Activated T-cell treated with anti-CD3 and anti-CD28 coated beads for 4 hours (primary cell): ENCODE data around the gene HNRNPUL2.
"Not testable (repeated sequence)": the region's sequence is repeated elsewhere in the genome, so short reads cannot be mapped to it uniquely, and the experiment has no call there.

Experiments
- DNase-seq: peaks from one replicate; pipeline ENCODE4 v3.0.0-alpha.2; 2020

The HNRNPUL2 gene

DNA sequence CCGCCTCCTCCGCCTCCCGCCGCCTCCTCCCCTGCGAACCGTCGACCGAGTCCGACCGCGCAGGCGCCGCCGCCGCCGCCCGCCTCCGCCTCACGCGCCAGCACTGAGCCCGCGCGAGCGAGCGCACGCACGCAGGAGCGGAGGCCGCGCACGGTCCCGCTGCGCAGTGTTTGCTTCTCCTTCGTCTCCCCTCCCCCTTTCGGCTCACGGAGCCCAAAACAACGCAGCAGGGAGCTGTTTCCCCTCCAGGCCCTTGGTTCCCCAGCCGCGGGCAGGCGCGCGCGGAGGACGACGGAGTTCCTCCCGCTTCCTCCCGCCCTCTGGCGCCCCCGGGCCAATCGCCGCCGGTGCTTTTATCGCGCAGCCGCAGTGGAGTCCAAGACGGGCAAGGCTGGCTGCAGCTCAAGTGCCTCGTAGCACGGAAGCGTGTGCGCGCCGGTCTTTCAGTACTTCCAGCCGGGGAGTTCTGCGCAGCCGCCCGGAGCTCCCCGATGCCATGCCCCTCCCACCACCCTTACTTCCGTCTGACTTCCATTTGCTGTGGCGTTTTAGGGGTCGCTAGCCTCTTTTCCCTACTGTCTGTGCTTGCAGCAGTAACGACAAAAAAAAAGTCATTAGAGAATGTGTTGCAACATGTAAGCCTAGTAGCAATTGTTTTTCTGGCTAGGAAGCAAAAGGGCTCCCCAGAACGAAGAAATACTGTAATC is at the start of gene HNRNPUL2:
TSS of gene HNRNPUL2 (minus strand) at position 293 of the 707 bp plus-strand sequence. CDS start 301 bp downstream, outside the sequence.
- peak; percentile 95 for DNase-seq

DNA sequence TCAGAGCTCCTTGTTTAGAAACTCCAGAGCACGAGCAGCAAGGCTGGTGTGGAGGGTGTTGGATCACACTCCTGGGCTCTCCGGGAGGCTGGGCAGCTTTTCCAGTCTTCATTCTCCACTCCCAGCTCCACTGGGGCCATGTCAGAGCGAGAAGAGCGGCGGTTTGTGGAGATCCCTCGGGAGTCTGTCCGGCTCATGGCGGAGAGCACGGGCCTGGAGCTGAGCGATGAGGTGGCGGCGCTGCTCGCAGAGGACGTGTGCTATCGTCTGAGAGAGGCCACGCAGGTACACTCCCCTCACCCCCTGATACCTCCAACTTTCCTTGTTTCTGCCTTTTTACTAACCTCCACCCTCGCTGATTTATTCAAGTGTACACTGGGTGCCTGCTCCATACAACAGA is 48.4 kb upstream of the HNRNPUL2 start:
- DNase-seq = no peak

DNA sequence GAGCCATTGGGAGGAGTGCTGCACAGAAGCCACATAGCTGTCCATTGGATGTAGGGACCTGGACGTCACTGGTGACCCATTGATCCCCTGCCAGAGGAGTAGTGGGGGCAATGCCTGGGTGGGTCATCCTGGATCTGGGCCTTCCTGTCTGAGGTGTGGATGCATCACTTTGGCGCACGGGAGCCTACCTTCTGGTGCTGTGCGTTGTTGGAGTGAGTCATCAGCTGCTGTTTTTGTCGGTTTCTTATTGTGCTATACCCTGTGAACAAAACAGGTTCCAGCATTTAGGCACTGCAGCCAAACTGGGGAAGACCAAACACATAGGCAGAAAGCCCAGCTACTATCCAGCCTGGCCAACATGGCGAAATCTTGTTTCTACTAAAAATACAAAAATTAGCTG is 47.1 kb upstream of the HNRNPUL2 start:
- DNase-seq = no peak

DNA sequence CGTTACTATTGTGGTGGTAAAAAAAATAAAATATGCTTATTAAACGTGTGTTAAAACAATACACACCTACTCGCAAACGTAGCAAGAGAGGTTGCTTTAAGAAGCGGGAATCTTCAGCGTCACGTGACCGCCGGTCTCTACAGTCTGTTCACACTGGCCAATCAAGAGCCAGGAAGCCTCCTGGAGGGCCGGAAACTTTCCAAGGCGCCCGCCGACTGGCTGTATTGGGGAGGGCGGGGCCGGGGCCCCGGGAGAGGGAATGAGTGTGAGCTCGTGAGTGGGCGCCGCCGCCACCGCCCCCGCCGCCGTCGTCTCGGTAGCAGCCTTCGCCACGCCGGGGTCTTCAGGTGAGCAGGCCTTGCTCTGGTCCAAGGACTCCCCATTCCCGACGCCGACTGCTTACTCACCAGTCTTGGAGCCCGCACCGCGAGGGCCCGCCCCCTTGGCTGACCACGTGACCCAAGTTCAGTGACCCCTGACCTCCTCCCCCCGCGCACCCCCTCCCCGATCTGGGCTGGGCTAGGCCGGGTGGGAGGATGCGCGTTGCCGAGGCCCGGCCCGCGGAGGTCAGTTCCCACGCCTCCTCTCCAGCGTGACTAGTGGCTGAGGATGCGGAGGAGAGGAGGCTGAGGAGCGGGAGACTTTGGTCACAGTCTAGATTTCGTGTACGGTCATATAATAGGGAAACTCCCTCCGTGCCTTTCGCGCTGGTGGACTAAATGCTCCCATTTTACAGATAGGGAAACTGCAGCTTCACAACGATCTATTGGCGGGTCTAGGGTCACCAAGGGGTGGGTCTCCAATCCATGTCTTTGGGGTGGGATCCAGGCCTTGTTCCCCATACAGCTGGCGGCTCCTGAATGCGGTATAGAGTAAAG is 44.1 kb upstream of the HNRNPUL2 start, which contains the start of gene TAF6L:
TSS of gene TAF6L (plus strand) at position 253 of the 878 bp plus-strand sequence. CDS start 4,388 bp downstream, outside the sequence.
- peak; percentile 88 for DNase-seq

DNA sequence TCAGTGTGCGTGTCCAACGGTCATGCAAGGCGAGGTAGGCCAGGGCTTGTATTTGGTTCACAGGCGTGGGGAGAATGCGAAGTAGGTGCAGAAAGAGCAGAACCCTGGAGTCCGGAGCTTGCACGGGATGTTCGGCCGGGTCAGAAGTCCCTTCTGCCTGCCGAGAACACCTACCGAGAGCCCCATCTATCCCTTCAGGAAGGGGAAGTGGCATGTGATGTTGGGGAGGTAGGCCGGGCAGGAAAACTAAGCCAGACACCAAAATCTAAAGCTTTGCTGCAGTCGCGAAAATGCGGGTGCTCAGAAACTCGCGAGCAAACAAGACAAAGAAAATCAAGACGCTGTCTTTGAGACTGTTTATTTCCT is 43.5 kb upstream of the HNRNPUL2 start:
- no peak for DNase-seq

DNA sequence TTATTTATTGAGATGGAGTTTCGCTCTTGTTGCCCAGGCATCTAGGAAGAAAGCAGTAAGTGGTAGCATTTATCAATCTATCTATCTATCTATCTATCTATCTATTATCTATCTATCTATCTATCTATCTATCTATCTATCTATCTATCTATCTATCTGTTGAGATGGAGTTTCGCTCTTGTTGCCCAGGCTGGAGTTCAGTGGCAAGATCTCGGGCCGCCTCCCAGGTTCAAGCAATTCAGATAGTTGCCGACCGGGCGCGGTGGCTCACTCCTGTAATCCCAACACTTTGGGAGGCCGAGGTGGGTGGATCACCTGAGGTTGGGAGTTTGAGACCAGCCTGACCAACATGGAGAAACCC is 33.6 kb upstream of the HNRNPUL2 start:
- not testable (repeated sequence) for DNase-seq

DNA sequence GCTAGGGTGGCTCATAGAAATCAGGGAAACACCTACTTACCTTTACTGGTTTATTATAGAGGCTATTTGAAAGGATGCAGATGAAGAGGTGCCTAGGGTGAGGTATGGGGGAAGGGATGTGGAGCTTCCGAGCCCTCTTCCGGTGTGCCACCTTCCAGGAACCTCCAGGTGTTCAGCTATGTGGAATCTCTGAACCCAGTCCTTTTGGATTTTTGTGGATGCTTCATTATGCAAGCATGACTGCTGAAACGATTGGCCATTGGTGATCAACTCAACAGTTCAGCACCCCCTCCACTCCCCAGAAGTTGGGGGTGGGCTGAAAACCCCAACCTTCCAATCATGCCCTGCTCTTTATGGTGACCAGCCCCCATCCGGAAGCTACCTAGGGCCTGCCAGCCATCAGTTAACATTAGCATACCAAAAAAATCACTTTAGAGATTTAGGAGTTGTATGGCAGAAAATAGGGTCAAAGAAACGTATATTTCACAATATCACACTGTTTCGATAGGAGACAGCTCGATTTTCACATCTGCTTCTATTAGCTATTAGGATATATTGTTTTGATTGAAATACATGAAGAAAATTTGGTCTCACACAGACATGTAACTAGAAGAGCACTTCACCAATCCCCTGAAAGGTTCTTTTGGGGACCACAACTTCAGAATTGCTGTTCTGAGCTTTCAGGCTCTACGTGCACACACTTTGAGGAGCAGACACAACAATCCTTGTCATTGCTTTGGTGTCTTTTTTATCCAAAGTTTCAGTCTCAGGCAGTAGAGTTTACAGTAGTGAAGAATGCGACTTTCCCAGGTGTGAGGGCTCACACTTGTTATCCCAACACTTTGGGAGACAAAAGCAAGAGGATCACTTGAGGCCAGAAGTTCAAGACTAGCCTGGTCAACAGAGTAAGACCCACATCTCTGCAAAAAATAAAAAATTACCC is 30.9 kb upstream of the HNRNPUL2 start:
- no peak for DNase-seq

DNA sequence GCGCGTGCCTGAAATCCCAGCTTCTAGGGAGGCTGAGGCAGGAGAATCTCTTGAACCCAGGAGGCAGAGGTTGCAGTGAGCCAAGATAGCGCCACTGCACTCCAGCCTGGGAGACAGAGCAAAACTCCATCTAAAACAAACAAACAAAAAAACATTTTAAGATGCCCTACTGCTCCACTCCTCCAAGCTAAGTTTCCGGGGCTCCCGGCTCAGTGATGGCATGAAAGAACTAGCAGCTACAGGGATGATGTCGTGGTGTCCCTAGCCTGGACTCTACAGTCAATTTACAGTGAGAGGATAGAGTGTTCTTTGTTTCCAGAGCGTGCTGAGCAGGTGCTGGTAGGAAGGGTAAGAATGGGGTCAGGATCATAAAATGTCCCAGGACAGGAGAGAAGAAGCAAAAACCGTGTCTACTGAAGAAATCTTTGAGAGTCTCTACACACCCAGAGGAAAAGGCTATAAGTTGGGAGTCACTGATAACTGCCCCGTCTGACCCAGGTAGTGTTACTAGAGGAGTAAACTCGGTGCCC is 27.9 kb upstream of the HNRNPUL2 start:
- no peak for DNase-seq

DNA sequence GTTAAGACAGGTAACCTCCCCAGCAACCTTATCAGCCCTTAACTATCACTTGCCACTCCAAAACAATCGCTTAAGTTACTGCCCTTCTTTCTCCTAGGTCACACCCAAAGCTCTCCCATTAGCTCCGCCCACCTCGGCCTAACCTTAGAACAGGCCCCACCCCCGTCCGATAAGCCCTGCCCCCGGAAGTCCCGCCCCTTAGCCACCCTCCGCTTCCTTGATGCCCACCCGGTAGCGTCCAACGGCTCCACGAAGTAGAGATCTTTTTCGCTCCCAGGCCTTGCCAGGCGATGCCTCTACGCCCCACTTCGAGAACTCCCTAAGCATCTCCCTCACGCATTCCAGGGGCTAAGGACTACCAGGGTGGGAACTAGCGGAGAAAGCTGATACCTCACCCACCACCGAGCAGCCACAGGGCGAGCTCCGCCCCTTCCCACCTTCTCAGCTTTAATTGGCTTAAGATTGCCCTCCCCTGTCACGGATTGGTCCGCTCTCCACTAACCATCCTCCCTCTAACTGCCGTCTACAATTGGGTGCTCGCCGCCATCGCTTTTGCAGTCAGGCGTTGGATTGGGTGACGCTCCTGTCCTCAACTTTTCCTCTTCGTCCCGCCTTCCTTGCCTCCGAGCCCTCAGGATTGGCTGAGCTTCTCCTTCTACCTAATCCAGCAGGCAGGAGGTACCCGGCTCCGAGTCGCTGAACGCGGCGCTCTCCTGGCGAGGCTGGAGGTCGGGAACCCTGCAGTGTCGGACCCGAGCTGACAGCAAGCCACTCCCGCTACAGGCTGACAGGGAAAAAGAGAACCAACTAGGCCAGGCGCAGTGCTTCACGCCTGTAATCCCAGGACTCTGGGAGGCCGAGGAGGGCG is 26.7 kb upstream of the HNRNPUL2 start, which contains the start of gene ZBTB3:
TSS of gene ZBTB3 (minus strand) at position 425 of the 868 bp plus-strand sequence. CDS start 496 bp downstream, outside the sequence.
- peak; percentile 96 for DNase-seq

DNA sequence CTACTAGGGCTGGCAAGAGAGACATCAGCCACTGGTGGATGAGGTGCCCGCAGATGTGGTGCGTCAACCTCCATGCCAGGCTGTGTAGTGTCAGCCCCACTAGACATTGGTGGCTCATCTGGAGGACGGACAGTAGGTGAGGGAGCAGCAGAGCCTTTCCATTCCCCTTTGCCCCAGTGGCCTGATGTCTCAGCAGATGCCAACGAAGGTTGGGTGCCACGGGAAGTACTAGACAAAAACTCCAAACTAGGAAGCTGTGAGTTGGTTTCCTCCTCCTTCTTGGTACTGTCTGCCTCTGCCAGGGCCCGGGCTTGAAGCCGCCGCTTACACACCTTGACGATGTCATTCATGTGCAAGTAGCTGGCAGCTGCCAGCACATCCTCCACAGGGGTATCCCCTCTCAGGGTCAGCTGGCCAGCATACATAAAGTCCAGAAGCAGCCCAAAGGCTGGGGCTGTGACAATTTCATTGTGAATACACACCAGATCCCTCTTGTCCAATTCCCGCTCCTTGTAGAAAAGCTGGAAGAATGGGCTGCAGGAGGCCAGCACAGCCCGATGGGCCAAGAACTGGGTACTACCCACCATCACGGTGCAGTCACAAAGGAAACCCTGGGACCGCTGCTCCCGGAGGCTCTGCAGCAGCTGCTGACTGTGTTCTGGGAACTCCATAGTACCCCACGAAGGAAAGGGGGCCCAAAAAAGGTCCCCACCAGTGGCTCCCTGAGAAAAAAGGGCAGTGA is 25.9 kb upstream of the HNRNPUL2 start:
- no peak for DNase-seq

DNA sequence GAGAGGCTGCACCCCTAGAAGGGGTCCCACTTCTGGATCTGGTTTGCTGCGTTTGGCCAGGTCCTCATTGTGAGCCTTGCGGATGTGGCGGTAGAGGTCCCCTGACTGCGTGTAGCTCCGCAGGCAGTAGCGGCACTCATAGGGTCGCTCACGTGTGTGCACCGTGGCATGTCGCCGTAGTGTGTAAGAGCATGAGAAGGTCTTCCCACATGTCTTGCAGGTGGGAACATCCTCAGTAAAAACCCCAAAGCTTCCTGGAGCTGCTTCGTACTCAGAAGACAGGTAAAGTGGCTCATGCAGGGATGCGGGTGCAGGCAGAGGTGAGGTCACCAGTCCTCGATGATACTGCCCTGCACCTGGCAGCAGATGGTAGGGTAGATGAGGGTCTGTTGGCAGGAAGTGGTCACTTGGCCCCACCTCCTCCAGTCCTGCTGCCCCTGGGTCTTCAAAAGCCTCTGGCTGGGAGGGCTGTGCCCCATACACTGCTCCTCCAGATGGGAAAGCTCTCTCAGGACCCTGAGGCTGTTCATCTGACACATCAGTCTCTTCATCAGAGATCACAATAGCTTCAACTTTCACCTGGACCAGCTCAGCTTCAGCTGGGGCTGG is 25.0 kb upstream of the HNRNPUL2 start:
- DNase-seq = no peak

DNA sequence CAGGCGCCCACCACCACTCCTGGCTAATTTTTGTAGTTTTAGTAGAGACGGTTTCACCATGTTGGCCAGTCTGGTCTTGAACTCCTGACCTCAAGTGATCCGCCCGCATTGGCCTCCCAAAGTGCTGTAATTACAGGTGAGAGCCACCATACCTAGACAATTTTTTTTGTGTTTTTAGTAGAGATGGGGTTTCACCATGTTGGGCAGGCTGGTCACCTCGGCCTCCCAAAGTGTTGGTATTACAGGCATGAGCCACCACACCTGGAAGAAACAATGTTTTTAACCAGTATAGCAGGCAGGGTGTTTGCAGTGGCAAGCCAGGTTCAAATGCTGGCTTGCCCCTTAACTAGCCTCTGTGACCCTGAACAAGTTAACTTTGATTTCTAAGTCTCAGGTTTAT is 22.7 kb upstream of the HNRNPUL2 start:
- DNase-seq = not testable (repeated sequence)

DNA sequence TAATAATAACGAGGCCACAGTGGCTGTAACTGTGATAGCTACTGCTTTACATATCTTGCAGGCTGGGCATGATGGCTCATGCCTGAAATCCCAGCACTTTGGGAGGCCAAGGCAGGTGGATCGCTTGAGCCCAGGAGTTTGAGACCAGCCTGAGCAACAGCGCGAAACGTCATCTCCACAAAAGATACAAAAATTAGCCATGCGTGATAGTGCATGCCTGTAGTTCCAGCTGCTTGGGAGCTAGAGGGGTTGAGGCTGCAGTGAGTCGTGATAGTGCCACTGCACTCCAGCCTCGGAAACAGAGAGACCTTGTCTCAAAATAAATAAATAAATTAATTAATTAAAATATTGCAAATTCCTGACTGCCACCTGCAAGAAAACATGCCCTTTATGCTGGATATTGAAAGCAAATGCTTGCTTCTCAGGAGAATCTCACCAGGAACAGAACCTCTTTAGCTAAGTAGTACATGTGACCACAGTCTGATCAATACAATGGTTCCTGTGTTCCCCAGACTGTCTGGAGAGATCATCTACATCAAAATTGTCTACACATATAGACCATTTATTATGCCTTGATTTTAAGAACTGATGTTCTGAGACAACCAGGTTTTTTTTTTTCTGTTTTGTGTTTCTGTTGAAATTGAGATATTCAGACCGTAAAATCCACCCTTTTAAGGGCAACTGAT is 20.4 kb upstream of the HNRNPUL2 start:
- no peak for DNase-seq

DNA sequence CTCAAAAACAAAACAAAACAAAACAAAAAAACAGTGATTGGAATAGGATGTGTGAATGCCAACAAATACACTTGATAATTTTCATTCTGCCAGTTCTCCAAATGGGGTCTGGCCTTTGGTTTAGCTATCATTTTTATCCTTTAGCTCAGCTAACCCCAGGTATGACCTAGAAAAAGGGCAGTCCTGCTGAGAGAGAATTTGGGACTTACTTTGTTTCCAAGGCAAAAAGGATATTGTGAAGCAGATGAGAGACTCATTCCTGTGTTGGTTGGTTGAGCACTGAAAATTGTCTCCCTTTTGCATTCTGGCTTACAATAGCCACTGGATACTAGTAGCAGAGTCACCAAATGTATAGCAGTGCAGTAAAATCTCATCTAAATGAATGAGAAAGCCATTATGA is 9.9 kb upstream of the HNRNPUL2 start:
- DNase-seq = no peak

DNA sequence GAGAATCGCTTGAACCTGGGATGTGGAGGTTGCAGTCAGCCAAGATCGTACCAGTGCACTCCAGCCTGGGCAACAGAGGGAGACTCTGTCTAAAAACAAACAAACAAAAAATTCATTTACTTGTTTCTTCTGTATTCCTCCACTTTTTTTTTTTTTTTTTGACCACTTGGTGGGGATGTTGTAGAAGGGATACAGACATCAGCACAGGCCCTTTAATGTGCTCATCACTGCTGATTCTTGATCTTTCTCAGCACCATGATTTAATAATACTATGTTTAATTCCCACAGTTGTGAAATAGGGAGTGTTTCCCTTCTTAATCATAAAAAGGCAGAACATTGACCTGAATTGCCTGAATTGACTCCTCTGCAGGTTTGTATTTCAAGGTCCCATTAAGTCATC is 5.6 kb upstream of the HNRNPUL2 start:
- DNase-seq = no peak

DNA sequence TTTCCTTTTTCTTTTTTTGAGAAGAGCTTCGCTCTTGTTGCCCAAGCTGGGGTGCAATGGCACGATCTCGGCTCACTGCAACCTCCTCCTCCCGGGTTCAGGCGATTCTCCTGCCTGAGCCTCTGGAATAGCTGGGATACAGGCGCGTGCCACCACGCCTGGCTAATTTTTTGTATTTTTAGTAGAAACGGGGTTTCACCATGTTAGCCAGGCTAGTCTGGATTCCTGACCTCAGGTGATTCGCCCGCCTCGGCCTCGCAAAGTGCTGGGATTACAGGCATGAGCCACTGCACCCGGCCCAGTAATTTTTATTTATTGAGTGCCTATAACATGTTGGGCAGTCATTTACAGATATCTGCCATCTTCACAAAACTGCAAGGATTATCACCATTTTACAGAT is 2.8 kb upstream of the HNRNPUL2 start:
- not testable (repeated sequence) for DNase-seq

DNA sequence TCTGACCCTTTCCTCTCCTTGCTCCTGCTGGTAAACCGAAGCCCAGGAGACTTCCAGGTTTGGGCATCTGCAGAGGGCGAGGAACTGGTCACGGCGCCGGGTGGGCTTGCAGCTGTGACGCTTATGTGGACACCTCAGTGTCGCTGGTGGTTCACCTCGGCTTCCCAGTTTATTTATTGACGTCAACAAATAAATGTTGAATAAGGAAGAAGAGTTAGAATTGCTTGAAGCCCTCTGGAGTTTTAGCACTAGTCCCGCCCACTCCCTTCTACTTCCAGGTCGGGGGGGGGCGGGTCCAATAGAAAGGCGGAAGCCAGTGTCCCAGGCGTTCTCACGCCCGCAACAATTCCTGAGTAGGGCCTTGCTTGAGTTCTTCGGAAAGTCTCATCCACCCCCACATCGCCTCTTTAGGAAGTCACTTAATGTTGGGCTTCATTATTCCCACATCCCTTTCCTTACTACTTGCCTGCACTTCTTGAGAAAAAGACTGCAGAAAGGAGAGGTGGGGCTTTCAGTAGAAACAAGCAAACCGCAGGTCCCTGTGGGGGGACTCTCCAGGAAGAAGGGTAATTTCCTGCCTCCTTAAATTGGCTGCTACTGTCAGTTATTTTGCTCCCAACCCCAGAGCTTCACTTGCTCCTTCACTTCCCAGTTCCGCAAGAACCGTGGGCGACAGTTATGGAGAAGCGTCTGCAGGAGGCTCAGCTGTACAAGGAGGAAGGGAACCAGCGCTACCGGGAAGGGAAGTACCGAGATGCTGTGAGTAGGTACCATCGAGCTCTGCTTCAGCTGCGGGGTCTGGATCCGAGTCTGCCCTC is 1.1 kb upstream of the HNRNPUL2 start, which contains the start of gene TTC9C:
TSS of gene TTC9C (plus strand) at position 316 of the 818 bp plus-strand sequence. CDS start at position 679, 363 bp downstream.
- DNase-seq = peak; percentile 80

DNA sequence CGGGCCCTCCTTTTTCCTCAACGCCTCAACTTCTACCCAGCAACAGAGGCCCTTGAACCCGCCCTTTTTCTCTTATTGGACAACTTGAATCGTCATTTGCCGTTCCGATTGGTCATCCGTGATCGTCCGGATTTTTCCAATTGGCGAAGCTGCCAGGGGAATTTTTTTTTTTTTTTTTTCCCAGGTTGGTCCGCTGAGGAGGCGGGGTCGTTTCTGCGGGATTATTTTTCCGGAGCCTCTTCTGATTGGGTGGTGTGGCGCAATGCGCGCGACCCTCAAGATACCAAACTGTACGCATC is 564 bp upstream of the HNRNPUL2 start:
- DNase-seq = peak; percentile 67

DNA sequence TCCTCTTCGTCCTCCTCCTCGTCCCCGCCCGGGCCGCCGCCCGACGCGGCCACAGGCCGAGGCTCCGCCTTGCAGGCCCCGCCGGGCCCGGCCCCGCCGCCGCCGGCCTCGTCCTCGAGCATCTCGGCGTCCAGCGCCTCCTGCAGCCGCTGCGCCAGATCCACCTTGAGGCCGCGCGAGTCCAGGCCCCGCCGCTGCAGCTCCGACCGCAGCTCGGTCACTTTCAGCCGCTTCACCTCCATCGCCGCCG is 417 bp downstream of the HNRNPUL2 start:
- no peak for DNase-seq
